NCI-H524 (cell line): Measurements from ENCODE around the gene ASB3.
A peak's percentile ranks its signal among the peaks of the same experiment; 100 is the strongest.
"Not testable (repeated sequence)": the region's sequence is repeated elsewhere in the genome, so short reads cannot be mapped to it uniquely, and the experiment has no call there.

Source experiments
- DNase-seq, 2 experiments: peaks; one replicate each; lab custom pipeline; 2025; lab: John Stamatoyannopoulos, UW

The ASB3 gene, protein sequence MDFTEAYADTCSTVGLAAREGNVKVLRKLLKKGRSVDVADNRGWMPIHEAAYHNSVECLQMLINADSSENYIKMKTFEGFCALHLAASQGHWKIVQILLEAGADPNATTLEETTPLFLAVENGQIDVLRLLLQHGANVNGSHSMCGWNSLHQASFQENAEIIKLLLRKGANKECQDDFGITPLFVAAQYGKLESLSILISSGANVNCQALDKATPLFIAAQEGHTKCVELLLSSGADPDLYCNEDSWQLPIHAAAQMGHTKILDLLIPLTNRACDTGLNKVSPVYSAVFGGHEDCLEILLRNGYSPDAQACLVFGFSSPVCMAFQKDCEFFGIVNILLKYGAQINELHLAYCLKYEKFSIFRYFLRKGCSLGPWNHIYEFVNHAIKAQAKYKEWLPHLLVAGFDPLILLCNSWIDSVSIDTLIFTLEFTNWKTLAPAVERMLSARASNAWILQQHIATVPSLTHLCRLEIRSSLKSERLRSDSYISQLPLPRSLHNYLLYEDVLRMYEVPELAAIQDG

DNA sequence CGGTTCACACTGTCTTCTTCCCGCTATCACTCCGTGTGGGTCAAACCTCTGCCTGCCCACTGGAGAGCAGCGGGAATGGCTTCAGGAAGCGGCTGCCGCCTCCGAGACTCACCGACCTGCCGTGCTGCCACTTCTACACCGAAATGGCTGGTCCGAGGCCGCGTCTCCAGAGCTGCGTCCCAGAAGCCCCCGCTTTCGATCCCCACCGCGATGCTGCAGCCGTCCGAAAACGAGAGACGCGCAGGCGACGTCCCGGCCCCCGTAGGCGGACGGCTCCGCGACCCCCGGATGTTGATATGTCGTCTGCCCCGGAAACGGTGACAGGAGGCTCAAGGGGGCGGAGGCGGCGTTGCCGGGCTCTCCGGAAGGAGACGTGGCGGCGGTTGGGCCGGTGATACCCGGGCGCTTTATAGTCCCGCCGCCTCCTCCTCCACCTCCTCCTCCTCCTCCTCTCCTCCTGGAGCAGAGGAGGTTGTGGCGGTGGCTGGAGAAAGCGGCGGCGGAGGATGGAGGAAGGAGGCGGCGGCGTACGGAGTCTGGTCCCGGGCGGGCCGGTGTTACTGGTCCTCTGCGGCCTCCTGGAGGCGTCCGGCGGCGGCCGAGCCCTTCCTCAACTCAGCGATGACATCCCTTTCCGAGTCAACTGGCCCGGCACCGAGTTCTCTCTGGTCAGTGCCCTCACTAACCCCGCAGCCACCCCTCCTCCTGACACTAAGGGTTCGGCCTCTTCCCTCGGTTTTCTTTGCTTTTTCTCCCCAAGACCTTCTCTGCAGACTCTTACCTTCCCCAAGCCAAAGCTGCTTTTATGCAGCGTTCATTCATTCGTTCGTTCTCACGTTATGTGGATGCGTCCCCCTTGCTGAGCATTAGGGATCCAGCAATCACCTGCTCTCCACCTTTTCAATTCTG lies at the start of gene ASB3, which contains the start of gene ERLEC1:
TSS of gene ASB3 (minus strand) at position 249 of the 909 bp plus-strand sequence. CDS start 21,381 bp downstream, outside the sequence.
TSS of gene ERLEC1 (plus strand) at position 340 of the 909 bp plus-strand sequence. CDS start at position 507, 167 bp downstream.
- peak; percentile 90 to 94 for DNase-seq

DNA sequence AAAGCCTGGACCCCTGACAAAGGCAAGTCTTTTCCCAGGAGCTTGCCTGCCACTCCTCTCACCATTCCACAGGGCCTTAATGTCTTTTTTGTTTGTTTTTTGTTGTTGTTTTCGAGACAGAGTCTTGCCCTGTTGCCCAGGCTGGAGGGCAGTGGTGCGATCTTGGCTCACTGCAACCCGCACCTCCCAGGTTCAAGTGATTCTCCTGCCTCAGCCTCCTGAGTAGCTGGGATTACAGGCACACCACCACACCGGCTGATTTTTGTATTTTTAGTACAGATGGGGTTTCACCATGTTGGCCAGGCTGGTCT lies 43.2 kb upstream of the ASB3 start:
- not testable (repeated sequence) for DNase-seq

DNA sequence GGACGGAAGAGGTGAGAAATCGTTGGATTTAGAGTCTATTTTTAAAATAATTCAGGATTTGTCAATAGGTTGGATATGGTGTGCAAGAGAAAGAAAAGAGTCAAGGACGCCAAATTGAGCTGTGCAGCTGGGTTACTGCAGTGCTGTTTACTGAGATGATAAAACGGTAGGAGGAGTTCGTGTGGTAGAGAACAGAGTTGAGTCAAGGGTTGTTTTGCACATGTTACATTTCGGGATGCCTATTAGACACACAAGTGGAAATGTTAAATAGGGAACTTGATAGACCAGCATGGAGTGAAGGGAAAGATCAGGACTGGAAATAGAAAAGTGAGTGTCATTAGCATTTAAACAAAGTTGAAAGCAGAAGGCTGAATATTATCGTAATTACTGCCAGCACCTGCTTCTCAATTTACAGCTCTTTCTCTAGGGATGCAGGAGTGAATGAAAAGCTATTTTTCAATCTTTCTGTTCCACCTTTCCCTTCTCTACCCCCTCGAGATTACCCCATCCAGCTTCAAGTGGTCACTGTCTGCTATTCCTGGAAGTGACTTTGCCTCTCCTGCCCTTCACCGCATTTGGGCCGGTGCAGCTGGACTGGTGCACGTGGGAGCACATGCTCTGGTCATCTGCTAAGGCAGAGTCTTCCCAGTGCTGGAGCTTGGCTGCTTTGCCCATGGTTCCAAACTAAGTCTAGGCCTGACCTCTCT lies 42.7 kb upstream of the ASB3 start:
- no peak for DNase-seq

DNA sequence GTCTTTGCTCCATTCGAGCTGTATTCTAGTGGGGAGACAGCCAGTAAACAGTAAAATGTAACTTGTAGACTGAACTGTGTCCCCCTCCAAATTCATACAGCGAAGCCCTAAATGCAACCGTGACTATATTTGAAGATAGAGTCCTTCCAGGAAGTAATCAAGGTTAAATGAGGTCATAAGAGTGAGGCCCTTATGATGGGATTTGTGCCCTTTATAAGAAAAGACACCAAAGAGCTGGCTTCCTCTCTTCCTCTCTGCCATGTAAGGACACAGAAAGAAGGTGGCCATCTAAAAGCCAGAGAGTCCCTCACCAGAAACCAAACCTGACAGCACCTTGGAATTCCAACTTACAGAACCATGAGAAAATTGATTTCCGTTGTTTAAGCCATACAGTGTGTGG lies 41.6 kb upstream of the ASB3 start:
- no peak for DNase-seq

DNA sequence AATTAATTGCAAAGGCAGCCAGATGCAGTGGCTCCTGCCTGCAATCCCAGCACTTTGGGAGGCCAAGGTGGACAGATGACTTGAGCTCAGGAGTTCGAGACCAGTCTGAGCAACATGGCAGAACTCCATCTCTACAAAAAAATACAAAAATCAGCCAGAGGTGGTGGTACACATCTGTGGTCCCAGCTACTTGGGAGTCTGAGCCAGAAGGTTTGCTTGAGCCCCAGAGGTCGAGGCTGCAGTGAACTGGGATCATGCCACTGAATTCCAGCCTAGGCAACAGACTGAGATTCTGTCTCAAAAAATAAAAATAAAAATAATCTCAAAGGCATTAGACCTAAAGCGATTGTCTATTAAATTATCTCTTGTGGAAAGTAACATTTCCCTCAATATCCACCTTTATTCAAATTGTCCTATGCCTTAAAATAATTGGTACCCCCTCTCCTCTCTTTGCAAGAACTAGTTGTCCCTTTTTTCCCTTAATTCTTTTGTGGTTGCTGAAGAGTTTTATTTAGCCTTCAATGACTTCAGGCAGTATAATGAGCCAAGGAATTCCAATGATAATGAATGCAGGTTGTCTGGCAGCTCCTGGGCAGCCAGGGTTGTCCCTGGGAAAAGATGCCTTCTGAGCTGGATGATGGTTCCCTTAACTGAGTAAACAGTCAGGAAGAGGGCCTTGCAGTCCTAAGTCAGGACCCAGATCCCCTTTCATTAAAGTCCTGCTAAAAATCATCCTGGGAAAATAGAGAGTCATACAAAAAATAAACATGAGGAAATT lies 40.8 kb upstream of the ASB3 start:
- DNase-seq: no peak

DNA sequence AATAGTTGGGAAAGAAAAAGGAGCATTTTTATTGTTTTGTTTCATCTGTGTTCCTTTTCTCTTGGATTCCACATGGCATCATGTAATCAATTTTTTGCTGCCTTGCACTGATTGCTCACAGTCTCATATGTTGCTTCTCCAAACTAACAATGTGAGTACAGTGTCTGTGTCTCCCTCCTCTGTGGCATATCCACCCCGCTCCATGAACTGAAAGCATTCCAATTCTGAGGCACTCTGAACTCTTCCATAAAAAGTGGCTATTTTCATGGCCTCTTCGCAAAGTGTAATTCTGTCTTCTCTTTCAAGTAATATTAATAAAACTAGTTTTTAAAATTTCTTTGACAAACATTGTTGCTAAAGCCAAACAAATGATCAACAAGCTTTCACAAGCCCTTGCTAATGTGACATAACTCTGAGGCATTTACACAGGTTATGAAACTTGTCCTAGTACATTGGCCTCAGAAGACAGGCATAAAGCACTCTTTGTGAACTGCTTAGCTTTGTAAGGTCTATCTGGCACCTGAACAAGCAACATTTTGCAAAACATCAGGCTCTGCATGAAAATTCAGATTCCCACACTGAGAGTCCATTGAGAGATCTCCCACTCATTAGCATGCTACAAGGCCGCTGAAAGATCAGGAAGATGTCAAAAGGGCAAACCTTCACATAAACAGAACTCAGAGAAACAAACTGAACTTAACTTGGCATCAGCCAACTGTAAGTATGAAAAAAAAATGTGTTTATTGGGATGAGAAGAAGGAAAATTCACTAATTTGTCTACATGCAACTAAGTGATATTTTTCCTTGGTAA lies 40.0 kb upstream of the ASB3 start:
- no peak for DNase-seq

DNA sequence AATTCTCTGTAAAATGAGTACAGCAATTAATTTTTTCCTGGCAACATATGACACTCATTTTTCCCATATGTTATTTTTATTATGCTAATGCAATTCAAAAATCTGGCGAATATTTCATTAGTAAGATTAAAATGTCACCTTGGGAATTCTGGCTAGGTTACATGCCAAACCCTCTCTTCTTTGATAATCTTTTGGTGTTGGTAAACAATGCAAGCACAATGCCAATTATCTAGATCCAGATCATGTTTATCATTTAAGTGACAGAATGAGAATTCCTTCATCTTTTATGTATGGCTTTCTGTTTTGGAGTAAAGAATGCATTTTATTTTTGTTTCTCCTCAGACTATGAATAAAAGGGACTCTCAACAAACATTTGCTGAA lies 39.3 kb upstream of the ASB3 start:
- peak in 1 of 2 experiments; percentile 25 for DNase-seq

DNA sequence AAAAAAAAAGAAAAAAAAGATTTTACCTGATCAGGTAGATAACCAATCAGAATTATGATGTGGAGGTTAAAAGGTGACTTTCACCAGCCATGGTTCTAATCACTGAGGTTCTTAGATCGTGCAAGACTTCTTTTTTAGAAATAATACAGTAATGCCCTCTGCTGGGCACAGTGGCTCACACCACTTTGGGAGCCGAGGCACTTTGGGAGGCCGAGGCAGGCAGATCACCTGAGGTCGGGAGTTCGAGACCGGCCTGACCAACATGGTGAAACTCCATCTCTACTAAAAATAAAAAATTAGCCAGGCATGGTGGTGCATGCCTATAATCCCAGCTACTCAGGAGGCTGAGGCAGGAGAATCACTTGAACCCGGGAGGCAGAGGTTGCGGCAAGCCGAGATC lies 36.9 kb upstream of the ASB3 start:
- DNase-seq: peak in 1 of 2 experiments; percentile 24

DNA sequence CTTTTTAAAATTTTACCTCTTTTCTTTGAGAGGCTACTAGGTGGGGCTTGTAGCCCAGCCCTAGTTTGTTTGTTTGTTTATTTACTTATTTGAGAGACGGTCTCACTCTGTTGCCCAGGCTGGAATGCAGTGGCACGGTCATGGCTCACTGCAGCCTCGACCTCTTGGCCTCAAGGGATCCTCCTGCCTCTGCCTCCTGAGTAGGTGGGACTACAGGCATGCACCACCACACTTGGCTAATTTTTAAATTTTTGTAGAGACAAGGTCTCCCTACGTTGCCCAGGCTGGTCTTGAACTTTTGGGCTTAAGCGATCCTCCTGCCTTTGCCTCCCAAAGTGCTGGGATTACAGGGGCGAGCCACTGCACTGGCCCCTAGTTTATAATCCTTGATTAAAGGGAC lies 35.1 kb upstream of the ASB3 start:
- DNase-seq: no peak

DNA sequence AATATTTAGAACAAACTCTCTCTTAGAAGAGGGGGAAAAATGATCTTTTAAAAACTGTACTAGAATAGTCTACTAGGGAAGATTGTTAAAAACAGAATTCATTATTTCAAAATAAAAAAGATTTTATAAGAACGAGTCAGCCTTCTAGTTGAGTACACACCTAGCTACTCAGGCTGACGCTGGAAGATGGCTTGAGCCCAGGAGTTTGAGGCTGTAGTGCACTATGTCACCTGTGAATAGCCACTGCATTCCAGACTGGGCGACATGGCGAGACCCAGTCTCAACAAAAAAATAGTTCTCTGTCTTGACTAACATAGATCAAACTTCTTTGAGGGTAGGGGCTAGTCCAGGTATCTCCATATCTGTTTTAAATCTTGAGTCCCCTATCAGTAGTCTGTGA lies 34.0 kb upstream of the ASB3 start:
- DNase-seq: no peak

DNA sequence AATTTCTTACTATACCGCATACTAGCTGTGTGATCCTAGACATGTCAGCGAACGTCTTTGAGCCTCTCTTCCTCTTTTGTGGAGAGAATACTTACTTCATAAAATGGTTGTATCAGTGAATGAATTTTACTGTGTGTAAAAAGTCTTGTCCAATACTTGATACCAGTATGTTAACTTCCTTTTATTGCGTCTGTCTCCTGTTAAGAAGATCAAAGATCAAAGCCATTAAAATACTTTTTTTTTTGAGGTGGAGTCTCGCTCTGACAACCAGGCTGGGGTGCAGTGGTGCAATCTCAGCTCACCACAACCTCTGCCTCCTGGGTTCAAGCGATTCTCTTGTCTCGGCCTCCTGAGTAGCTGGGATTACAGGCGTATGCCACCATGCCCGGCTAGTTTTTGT lies 33.3 kb upstream of the ASB3 start:
- no peak for DNase-seq

DNA sequence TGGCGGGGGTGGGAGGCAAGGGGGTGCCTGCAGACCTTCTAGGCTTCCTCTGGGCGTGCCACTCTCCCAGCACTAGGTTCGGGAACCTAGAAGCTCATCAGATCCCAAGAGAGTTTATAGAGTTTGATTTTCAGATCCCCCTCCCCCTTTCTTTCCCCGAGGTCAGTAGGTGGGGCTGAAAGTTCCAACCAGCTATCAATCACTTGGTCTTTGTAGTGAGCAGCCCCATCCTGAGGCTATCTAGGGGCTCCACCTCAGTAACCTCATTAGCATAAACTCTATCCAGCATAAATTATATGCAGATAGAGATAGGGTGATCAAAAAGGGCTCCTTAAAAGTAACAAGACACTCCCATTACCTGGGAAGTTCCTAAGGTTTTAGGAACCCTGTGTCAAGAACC lies 32.9 kb upstream of the ASB3 start:
- no peak for DNase-seq

DNA sequence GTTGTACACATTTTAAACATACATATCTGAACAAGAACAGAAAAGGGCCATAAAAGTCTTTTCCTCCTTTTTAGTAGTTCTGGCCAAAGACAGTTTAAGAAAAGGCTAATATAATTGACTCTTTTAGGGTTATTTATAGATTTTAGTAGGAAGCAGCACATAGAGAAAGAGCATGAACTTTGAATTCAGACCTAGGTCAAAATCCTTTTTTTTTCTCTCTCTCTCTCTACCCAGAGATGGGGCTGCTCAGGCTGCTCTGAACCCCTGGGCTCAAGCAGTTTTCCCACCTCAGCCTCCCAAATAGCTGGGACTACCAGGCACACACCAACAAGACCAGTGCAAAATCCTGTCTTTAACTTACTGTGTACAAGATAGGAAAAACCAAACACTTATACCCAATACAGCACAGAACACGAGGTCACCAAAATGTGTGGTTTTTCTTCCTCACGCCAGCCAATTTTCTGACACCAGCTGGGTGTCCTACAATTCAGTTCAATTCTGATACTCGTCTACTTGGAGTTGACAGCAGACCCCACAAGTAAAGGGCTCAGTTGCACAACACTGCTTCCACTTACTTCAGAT lies 32.2 kb upstream of the ASB3 start:
- no peak for DNase-seq

DNA sequence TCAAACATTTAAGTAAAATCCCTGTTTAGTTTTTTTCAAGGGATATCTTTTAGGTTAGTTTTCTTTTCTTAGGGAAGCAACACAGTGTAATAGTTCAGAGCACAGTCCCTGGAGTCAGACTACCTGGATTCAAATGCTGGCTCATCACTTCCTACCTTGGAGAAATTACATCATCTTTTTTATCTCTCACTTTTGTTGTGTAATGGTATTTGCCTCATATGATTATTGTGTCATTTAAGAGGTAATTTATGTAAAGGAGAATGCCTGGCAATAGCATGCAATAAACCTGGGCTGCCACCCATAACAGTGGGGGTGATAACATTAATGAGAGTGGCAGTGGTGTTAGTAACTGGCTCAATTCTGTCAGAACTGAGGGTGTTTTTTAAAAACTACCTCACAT lies 26.4 kb upstream of the ASB3 start:
- no peak for DNase-seq

DNA sequence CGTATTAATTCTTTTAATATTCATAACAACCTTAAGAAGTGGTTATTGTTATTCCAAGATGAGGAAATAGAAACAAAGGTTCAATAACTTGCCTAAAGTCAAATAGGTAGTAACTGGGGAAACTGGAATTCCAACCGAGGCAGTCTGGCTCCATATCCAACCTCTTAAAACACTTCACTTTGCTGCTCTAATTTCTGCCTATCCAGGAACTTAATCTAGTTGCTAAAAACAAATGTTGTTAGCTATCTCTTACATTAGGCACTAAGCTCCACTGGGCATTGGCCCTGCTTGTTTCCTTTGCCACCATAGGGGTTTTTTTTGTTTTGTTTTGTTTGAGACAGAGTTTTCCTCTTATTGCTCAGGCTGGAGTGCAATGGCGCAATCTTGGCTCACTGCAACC lies 24.8 kb upstream of the ASB3 start:
- no peak for DNase-seq

DNA sequence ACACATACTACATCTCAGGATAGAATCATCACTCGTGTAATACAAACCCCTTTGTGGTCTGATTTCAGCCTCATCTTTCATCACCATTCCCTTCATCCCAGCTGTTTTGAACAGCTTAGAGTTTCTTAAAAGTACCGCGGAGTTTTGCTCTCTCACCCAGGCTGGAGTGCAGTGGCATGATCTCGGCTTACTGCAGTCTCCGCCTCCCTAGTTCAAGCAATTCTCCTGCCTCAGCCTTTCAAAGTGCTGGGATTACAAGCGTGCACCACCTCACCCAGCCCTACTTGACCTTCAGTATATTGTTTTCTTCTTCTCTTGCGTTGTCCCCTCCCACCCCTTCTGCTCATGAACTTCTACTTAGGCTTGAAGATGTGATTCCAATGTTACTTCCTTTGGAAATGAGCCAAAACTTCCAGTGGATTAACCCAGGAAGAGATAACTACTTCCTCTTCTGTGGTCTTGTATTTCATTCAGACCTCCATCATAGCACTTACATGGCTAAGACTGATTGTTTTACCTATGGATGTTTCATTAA lies 15.9 kb upstream of the ASB3 start:
- DNase-seq: peak; percentile 10 to 79

DNA sequence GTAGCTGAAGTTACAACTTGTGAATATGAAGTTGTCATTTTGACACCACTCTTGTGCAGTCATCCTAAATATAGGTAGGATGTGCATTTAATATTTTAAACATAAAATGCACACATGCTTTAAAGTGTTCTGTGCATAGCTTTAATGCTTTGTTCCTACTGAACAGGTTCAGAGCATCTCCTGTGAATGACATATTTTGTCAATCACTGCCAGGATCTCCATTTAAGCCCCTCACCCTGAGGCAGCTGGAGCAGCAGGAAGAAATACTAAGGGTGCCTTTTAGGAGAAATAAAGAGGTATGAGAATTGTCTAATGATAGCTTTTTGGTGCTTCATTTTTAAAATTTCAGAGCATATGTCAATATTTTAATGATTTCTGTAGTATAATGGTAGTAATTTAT lies 14.8 kb upstream of the ASB3 start:
- DNase-seq: no peak

DNA sequence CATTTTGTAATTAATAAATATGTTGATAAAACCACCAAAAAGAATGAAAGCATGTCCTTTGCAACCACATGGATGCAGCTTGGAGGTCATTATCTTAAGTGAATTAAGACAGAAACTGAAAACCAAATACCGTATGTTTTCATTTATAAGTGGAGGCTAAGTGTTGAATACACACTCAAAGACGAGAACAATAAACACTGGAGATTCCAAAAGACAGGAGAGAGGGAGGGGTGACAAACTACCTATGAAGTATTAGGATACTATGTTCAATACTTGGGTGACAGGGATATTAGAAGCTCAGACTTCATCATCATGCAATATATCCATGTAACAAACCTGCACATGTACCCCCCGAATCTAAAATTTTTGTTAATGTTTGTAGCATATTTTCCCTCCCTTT lies 7.1 kb upstream of the ASB3 start:
- no peak for DNase-seq

DNA sequence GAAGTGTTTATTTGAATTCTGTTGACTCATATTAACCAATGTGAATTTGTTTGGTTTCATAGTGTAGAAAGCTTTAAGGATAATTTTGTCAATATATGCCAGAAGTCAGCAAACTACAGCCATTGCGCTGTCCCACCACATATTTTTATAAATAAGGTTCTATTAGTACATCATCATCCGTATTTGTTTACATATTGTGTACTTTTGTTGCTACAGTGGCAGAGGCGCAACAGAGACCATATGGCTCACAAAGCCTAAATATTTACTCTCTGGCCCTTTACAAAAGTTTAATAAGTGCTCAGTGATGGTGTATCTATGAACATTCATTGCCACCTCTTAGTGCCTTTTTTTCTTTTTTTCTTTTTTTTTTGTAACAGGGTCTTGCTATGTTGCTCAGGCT lies 6.5 kb upstream of the ASB3 start:
- DNase-seq: no peak
